Suppressor macrophage treated with lipopolysaccharide for 4 hours (primary cell): ENCODE measurements around the gene NADK2.
A peak's percentile ranks its signal among the peaks of the same experiment; 100 is the strongest.

Source experiments
- DNase-seq: peaks from one replicate; pipeline ENCODE4 v3.0.0-alpha.2; 2020

The NADK2 gene

DNA sequence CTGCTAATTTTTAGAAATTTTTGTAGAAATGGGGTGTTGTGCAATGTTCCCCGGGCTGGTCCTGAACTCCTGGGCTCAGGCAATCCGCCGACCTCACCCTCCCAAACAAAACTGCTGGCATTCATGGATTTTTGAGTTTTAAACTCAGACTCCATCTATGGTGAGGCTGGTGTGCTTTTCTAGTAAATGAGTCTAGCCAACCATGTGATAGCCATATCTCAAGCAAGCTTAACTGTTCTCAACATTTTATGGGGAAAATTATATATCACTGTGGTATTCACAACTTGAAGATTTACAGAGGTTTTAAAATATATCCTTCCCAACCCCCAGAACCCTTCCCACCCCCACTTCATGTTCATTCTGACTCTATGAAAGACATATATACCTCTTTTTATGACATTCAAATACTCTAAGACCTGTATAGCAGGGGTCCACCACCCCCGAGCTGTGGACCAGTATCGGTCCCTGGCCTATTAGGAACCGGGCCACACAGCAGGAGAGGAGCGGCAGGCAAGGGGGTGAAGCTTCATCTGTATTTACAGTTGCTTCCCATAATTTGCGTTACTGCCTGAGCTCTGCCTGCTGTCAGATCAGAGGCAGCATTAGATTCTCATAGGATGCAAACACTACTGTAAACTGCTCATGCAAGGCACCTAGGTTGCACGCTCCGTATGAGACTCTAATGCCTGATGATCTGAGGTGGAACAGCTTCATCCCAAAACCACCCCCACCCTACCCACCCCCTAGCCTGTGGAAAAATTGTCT is 4.5 kb upstream of the NADK2 start:
- DNase-seq, result no peak

DNA sequence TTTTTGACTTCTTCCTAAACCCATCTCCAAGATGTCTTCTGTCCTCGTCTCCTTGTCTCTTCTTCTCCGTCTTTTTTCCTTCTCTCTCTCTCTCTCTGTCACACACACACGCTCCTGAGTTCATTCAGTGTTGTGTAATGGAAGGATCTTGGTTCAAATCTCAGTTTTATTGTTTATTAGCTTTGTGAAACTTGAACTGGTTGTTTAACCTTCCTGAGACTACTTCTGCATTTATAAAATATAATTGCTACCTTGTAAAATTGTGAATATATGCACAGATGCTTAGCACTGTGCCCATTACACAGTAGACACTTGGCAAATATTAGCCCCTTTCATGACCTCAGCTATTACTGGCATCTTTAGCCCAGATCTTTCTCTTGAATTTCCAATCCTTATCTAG is 2.4 kb upstream of the NADK2 start:
- no peak for DNase-seq

DNA sequence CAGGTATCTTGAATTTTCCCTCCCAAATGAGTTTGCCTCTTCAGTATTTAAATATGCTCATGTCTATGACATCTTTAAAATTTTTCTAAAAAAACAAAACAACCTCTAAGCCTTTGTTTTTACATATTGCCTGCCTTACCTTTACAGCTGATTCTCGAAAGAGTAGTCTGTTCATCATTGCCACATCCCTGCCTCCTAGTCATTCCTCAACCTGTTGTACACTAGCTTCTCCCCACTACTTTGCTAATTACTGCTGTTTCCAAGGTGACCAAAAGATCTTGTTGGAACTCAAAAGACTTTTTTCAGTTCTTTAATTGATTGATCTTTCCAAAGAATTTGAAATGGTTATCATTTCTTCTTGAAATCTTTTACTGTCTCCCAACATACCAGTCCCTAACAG is 1.9 kb upstream of the NADK2 start:
- no peak for DNase-seq

DNA sequence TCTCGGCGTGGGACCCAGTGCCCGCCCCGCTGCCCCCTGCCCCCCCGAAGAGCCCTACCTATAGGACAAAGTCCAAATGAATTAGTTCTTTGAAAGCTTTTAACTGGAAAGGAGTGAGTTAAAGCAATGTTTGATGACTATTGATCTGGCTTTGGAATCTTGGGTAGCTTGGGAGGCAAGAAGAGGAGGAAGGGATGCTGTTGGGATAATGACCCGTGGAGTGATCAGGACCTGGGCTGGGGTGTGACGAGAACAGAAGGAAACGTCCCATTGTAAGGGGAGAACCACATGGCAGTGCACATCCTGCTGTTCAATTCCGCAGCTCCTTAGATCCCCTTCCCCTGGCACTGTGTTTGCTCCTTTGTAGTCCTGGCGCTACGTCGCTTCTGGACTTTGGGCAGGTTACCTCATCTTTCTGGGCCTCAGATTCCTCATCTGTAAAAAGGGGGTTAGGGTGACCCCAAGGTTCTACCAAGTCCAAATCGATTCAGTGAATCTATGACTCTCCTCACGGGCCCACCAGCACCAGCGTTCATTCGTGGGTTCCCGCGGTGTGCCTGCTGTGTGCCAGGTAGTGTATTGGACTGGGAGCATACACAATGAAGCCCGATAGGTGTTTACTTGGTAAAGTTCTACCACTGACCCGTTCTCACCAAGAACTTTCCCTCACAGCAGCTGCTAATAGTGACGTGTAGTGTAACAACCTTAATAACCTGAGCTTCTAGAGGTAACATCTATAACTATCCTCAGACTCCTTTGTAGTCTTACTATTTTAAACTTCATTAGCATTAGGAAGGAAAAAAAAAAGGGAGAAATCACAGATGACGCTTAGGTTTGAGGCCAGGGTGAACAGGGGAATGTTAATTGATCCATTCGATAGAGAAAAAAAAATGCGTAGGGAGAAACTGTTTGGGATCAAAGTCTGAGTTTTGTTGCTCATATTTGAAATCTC is 1.1 kb upstream of the NADK2 start:
- no peak for DNase-seq

DNA sequence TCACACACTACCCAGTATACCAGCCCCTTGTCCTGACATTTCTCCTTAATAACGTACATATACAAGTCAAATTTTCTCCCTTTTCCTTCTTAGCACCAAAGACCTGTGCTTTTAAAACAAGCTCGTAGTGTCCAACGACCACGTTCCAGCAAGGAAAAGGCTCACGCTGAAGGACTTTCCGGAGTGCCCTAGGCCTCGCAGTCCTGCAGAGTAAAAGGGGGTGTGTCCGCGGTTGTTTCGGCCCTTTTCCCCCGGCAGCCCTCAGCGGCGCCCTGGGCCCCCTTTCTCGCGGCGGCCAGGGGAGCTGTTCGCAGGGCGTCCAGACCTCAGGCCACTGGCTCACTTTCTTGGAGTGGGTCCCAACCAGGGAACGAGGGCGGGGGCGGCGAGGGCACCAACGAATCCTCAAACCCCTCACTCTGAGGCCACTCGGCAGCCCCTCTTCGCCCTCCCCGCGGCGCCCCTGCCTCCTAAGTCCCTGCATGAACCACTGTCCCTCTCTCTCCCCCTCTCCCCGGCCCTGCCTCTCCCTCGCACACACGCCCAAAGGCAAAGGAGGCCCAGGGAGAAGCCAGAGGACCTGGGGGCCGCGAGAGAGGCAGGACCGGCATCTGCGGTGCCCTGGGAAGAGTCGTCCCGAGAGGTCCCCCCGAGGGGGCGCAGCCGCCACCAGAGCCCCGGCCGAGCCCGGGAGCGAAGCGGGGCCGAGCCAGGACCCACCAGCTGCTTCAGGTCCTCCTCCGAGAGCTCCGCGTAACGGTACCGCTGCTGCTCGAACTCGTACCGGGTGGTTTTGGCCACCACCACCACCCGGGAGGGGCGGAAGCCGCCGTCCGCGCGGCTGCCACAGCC is 720 bp downstream of the NADK2 start:
- peak; percentile 48 for DNase-seq

DNA sequence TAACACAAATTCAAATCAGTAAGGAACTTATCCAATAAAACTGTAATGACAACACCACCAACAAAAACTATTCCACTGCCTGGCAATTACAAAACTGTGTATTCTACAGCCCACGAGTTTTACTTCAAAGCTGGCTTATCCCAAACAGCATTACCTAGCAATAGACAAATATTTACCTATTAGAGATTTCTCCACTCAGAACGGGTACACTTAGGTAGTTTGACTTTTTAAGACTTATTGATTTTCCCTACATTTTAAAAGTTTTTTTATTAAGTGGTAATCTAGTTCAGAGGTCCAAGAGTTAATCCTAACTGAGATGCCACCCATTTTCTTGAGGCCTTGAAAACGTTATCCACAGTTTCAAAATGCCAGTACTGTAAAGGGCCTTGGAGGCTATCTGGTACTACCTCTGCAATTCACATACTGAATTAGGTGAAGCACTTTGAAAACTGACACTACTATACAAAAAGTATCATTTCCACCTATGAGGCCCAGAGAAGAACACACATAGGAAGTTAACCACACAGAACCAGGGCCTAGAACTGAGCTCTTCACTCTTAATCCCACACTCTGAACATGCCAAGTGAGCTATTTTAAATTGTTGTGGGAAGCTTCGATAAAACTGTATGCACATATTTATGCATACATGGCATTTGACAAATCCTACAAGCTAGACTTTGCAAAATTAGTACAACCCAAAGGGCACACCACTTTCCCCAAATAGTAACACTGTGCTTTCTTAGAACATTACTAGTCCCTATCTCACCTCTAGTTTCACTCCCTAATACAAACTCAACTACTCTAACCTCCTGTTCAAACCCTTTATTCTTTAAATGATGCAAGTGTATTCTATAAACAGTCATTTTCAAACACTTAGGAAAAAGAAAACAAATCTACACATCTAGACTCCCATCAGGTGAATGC is 2.1 kb downstream of the NADK2 start:
- DNase-seq, result no peak

DNA sequence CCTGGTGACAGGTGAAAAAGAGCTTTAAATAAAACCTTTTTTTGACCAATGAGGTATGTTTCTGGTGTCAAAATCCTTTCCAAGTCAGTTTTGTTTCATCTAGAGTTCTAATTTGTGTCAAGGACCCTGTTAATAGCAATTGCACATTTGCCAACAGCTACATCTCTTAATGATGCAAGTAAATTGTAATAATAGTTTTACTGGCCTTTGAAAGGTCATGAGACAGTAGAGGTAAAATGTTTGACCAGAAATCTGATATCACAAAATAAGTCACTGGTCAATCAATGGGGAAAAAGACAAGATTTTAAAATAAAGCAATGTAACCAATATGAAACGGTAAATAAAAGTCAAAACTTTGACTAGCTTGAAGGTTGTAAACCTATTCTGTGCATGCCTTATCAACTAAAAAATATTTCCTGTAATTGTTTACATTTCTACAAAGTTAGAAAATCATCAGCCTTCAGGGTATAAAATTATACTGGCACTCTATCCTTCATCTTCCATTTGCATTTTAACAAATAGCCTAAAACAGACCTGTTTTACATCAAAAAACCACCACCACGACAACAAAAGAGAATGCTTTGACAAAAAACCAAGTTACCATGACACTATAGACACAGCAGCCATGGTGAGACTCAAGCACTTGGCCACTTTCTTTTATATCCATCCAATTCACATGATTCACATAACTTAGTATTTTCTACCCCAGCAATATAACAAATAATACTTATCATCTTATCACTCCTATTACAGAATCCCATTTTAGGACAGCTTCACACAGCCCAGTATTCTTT is 3.0 kb downstream of the NADK2 start:
- no peak for DNase-seq

DNA sequence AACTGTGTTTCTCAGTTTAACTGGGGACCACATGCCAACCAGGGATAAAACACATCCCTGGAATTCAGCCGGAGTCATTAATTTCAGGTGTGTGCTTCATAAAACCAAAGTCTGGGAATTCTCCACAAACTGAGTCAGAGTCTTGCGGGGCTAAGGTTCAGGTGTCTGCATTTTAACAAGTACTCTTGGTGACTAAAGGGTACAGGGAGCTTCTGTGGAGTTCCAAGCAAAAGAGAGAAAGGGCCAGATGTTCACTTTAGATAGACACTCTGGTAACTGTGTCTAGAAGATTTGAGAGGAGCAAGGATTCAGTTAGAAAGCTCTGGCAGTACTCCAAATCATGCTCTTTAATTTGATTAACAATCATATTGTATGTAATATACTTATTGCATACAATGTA is 4.0 kb downstream of the NADK2 start:
- no peak for DNase-seq

DNA sequence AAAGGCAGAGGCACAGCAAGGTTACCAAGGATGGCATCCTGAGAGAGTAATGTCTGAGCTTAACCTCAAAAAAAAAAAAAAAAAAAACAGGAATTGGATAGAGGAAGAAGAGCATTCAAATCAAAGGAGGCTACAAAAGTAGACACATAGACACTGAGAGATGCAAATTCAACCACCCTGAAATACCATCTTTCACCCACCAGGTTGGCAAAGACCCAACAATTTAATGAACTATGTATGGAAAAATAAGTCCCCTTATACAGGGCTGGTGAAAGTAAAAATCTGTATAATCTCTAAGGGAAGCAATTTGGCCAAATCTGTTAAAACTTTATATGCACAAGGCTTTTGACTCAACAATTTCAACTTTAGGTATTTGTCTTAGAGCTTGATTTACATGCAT is 4.9 kb downstream of the NADK2 start:
- DNase-seq, result no peak

DNA sequence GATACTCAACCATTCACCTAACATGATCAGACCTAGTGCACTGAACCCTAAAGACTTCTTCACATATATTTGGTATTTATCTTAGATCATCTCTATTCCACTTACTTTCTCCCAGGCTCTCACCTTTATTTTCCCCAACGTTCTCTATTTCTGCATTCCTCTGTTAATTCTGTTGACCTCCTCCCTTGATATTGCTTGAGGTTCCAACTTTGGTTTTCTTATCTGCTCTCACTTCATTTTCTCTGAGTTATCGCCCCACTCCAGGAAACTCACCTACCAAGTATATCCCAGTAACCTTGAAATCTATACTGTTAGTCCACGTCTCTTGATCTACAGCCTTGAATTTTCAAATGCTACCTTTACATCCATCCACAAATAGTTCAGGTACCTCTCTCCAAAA is 9.2 kb downstream of the NADK2 start:
- no peak for DNase-seq

DNA sequence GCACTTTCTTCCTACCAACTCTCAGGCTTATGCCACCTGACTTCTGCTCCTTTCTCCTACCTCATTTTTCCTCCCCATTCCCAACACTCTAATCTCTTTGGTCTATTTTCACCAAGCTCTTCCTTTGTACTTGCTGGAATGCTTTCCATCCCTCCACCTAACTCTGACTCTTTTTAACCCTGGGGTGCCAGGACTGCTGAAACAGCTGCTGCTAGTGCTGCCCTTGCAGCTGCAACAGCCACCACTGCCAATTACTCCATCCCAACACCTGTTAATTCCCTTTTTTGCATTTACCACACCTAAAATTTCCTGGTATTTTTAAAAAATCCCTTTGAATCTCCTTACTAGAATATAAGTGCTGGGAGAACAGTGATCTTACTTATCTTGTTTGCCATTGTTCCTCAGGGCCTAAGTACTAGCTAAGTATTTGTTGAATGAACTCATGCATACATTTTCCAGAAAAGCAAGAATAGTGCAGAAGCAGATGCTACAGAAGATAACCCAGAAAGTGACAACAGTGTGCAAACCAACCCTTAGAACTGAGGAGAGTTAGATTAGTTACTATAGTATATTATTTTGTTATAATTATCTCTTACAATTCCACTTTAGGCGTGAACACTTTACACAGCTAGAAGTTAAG is 11.5 kb downstream of the NADK2 start:
- no peak for DNase-seq

DNA sequence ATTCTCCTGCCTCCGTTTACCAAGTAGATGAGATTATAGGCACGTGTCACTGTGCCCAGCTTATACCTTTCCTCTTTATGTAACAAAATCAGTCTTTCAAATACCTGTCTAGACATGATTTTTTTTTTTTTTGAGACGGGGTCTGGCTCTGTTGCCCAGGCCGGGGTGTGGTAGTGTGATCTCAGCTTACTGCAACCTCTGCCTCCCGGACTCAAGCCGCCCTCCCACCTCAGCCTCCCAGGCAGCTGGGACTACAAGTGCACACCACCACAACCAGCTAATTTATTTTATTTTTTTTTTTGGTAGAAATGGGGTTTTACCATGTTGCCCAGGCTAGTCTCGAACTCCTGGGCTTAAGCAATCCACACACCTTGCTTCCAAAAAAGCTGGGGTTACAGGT is 13.2 kb downstream of the NADK2 start:
- DNase-seq, result no peak

DNA sequence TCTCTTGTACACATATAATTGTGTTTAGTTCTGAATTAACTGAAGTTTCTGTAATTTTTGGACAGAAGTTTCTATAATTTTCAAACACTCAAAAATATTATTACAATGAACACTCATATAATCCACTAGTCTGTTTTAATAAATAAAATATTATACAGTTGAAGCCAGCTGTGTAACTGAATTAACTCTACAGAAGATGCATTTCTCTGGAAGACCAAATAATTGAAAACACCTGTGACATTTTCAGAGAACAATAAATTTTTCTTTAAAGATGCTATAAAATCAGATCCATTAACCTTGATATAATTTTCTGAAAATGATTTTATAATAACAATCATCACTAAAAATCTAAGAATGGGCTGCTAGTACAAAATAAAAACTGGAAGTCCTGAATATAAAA is 14.7 kb downstream of the NADK2 start:
- DNase-seq, result no peak

DNA sequence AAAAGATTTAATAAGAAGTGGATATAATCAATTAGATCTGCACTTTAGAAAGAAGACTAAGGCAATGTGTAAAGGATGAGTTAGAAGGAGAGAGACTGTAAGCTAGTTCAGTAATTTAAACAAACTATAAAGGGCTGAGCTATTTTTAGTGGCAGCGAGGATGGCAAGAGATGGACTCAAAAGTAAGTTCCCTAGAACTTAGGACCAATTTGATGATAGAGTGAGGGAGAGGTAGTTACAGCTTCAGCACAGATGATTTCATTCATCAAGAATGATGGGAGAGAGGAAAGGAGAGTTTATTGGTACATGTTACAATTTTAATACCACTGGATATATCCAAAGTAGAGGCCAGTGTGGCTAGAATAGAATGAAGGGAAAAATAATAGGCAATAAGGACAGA is 19.1 kb downstream of the NADK2 start:
- no peak for DNase-seq

DNA sequence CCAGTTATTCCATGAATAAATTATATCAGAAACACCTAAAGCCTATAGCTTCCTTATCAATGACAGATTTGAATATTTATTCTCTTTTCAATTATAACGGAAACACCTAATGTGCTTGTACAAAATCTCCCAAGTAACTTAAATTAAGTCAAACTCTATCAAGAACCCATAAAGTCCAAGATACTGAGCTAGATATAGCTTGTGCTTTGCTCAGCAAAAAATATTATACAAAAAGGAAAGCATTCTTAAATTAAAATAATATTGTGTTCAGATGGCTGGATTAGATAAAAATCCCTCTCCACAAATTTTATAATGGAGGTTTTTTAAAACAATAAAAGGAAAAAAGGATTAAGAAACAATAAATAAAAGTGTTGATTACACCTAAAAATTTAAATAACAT is 23.7 kb downstream of the NADK2 start:
- no peak for DNase-seq

DNA sequence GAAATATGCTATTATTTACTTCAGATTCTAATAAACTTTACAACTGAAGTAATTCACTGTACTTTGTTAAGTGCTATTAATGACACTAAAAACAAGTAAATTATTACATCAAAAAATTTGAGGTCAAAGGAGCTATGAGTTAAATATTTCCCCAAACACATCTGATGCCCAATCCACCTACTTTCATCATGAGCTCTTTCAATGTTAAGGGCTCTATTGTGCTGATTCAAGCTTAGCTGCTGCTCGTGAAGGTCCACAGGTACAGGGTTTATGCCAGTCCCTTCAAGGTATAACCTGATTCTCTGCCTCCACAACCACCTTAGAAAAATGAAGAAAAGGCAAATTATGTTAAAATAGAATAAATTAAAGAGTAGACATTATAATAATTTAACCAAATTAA is 24.2 kb downstream of the NADK2 start:
- no peak for DNase-seq

DNA sequence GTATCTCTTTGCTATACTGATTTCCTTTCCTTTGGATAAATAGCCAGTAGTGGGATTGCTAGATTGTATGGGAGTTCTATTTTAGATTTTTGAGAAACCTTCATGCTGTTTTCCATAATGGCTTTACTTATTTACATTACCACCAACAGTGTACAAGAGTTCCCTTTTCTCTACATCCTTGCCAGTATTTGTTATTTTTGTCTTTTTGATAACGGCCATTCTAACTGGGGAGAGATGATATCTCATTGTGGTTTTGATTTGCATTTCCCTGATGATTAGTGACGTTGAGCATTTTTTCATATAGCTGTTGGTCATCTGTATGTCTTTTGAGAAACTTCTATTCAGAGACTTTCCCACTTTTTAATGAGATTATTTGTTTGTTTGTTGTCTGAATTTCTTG is 25.8 kb downstream of the NADK2 start:
- DNase-seq, result no peak

DNA sequence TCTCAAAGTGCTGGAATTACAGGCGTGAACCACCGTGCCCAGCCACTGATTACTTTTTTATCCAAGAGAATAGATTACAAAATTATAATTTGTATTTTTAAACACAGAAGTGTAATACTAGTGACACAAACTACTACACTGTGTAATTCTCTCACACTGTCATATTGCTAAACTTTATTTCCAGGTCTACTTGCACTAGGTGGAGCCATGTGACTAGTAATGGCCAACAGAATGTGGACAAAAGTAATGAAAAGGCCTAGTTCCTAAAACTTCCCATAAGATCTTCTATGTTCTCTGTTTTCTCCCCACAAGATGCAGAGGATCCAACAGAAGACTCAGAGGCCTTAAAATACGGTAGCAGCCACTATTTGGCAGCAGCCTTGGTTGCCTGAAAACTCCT is 27.3 kb downstream of the NADK2 start:
- DNase-seq, result no peak

DNA sequence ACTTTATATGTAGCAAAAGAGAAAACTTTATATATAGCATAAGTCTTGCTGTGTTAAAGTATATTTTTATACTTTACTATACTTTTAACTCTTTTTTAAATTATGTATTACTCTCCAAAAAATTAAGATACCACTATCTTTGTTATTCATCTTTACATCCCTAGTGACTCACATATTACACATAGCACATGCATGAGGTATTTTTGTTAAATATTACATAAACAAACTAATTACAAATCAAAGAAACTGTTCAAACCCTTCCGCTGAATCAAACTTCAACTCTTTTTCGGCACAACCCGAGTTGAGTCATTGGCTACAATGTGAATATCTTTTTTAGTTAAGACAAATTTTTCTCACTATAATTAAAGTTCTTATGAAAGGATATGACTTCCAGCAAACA is 32.1 kb downstream of the NADK2 start:
- DNase-seq, result no peak

DNA sequence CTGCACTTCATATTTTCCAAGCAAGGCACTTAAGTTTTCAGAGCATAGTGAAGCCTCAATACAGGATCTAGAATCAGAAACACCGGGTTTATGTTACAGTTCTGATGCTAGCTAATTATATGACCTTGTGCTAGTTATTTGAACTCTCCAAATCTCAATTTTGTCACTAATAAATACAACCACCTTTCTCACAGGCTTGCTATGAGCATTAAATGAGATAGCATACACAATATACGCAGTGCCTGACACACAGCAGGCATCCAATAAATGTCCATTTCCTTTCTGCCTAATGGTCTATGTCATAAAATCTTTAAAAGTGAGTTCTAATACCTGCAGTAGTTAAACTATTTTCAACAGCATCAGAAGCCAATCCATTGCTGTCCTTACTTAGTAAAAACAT is 32.9 kb downstream of the NADK2 start:
- no peak for DNase-seq

DNA sequence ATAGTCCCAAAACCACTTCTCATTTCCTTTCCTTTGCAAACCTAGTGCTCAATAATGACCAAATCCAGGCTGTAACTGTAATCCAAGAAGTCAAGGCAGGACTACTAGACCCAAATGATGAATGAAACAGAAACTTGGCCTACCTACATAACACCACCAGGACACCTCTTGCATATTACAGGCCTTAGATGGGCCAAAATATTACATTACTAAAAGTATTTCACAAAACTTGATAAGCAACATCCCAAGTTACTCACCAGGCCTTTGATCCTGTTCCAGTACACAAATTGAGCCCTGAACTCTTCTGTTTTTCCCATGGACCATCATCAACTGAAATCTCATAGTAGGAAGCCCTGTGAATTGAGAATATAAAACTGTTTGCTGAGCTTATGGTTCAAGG is 34.8 kb downstream of the NADK2 start:
- no peak for DNase-seq
